Osteoblast (primary cell): ENCODE measurements around the gene PARPBP. TPM values are rescaled to one million over a fixed set of nuclear protein-coding genes. Genes with fewer than 3 reads are reported as not detected.
"Not testable (repeated sequence)": the region's sequence is repeated elsewhere in the genome, so short reads cannot be mapped to it uniquely, and the experiment has no call there.

Source experiments
- DNase-seq: peaks from one replicate; pipeline ENCODE4 v3.0.0; 2011; ENCODE audit warnings: low spot score, mixed read lengths; ENCODE audit not compliant: insufficient read length; ENCODE audit errors: missing footprints
- H2AFZ ChIP-seq: 2 replicates; pipeline ENCODE4 v1.6.0; 2011; ENCODE audit warnings: mild to moderate bottlenecking, low read length
- H3K27ac ChIP-seq: 2 replicates; pipeline ENCODE4 v1.5.1; 2011; ENCODE audit warnings: mild to moderate bottlenecking, low read depth, low read length, moderate library complexity
- H3K27me3 ChIP-seq: 2 replicates; pipeline ENCODE4 v1.6.0; 2012; ENCODE audit warnings: mild to moderate bottlenecking, control low read depth, inconsistent platforms, low read length, moderate library complexity; ENCODE audit not compliant: insufficient read depth
- H3K36me3 ChIP-seq: 2 replicates; pipeline ENCODE4 v1.5.1; 2011; ENCODE audit warnings: mild to moderate bottlenecking, low read length, control low read depth, moderate library complexity; ENCODE audit not compliant: insufficient read depth
- H3K4me1 ChIP-seq: 2 replicates; pipeline ENCODE4 v1.5.1; 2011; ENCODE audit warnings: mild to moderate bottlenecking, low read length, control low read depth, moderate library complexity; ENCODE audit not compliant: insufficient read depth
- H3K4me2 ChIP-seq: 2 replicates; pipeline ENCODE4 v1.6.0; 2011; ENCODE audit warnings: mild to moderate bottlenecking, low read length; ENCODE audit not compliant: insufficient read depth
- H3K4me3 ChIP-seq: fragments of 200-600 bp; sonication (generic); 3 replicates; pipeline ENCODE4 v1.5.1; 2012; ENCODE audit warnings: mild to moderate bottlenecking, low read length, inconsistent platforms; ENCODE audit not compliant: insufficient read depth
- H3K79me2 ChIP-seq: 2 replicates; pipeline ENCODE4 v1.6.0; 2012; ENCODE audit warnings: mild to moderate bottlenecking, low read length, control low read depth, inconsistent platforms; ENCODE audit not compliant: insufficient read depth
- H3K9me3 ChIP-seq: 2 replicates; pipeline ENCODE4 v1.5.1; 2011; ENCODE audit warnings: low read depth, low read length, control low read depth
- H4K20me1 ChIP-seq: 2 replicates; pipeline ENCODE4 v1.6.0; 2012; ENCODE audit warnings: mild to moderate bottlenecking, low read length, control low read depth; ENCODE audit not compliant: insufficient read depth
- small RNA-seq: library from RNA; depleted of rRNA; stranded (forward); fragments of <200 nt; gene quantifications from one replicate; pipeline ENCODE3, GENCODE V24; 2012
- total RNA-seq: library from RNA; depleted of rRNA; stranded (reverse); fragments of >200 nt; gene quantifications from 2 replicates; pipeline ENCODE4 v1.2.3, GENCODE V29; 2012
- TF ChIP-seq, protein P1 (sequence below): IDR thresholded peaks from 2 replicates; pipeline ENCODE4 v1.5.1; 2011; ENCODE audit warnings: mild to moderate bottlenecking, low read depth, low read length, moderate library complexity; ENCODE audit errors: extremely low read depth

Gene PARPBP
- total RNA-seq, 1 donor = 5.8 TPM

DNA sequence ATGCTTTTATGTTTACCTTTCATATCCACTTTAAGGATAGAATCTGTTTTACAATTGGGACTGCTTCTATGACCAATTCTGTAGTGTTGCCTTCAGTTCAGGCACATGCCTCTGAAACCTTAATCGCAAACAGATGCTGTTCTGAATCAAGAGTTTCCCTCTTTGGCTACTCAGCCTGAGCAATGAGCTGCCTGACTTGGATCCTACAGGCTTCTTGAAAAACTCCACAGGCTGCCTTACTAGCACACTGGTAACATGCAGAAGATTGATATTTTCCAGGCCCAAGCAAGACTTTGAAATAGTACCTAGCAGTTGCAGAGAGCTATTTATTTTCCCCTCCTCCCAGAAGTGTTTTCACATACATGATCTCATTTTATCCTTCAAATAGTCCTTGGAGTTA is 112.5 kb downstream of the PARPBP start:
- Histone ChIP-seq H3K4me1 (no peaks in the 10 kb centered on the region), H3K27me3 (no peaks in the 10 kb centered on the region), H3K79me2 (no peaks in the 10 kb centered on the region), H3K36me3 (no peaks in the 10 kb centered on the region), H3K9me3 (no peaks in the 10 kb centered on the region), H3K4me3 (no peak overlapping the region), H3K4me2 (no peak overlapping the region), H2AFZ (no peak overlapping the region), H4K20me1 (no peaks in the 10 kb centered on the region), H3K27ac (no peak overlapping the region)
- no peak for DNase-seq
- TF ChIP-seq, protein P1, sequence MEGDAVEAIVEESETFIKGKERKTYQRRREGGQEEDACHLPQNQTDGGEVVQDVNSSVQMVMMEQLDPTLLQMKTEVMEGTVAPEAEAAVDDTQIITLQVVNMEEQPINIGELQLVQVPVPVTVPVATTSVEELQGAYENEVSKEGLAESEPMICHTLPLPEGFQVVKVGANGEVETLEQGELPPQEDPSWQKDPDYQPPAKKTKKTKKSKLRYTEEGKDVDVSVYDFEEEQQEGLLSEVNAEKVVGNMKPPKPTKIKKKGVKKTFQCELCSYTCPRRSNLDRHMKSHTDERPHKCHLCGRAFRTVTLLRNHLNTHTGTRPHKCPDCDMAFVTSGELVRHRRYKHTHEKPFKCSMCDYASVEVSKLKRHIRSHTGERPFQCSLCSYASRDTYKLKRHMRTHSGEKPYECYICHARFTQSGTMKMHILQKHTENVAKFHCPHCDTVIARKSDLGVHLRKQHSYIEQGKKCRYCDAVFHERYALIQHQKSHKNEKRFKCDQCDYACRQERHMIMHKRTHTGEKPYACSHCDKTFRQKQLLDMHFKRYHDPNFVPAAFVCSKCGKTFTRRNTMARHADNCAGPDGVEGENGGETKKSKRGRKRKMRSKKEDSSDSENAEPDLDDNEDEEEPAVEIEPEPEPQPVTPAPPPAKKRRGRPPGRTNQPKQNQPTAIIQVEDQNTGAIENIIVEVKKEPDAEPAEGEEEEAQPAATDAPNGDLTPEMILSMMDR = no peak

DNA sequence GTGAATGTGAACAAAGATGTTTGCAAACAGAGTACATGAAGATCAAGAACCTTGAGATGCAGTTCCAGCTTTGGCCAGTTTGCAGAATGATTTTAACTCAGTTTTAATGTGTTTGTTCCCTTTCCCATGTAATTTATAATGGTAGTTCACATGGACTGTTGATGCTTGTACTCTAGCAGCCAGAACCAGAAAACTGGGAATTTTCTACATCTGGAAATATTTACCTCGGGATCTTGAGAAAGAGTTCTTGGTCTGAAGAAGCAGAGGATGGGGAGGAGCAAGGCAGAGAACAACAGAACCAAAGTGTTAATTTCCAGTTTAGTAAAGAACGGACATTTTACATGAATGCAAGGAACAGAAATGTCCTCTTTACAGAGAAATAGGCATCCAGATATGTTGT is 114.6 kb downstream of the PARPBP start:
- no peaks in the 10 kb centered on the region for H3K27me3 ChIP-seq
- H3K27ac ChIP-seq = no peak overlapping the region
- H3K9me3 ChIP-seq = no peaks in the 10 kb centered on the region
- no peaks in the 10 kb centered on the region for H3K4me1 ChIP-seq
- H4K20me1 ChIP-seq = no peaks in the 10 kb centered on the region
- no peak for DNase-seq
- H2AFZ ChIP-seq = no peak overlapping the region
- TF ChIP-seq, protein P1 = no peak
- no peak overlapping the region for H3K4me3 ChIP-seq
- no peaks in the 10 kb centered on the region for H3K36me3 ChIP-seq
- H3K4me2 ChIP-seq = no peak overlapping the region
- H3K79me2 ChIP-seq = no peaks in the 10 kb centered on the region

DNA sequence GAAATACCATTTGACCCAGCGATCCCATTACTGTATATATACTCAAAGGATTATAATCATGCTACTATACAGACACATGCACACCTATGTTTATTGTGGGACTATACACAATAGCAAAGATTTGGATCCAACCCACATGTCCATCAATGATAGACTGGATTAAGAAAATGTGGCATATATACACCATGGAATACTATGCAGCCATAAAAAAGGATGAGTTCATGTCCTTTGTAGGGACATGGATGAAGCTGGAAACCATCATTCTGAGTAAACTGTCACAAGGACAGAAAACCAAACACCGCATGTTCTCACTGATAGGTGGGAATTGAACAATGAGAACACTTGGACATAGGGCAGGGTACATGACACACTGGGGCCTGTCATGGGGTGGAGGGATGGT is 120.9 kb downstream of the PARPBP start:
- not testable (repeated sequence) for DNase-seq, H3K36me3 ChIP-seq, H3K4me2 ChIP-seq, H4K20me1 ChIP-seq, H3K27ac ChIP-seq, H3K4me3 ChIP-seq, H3K27me3 ChIP-seq, H3K79me2 ChIP-seq, H3K9me3 ChIP-seq, H3K4me1 ChIP-seq, H2AFZ ChIP-seq

Small RNAs within 50 kb of the gene (small RNA-seq; reads per million reads assigned to genes)
- gene RN7SL793P = not detected

Other genes with a start within 250 kb of the PARPBP start
- gene DRAM1, start 242.6 kb upstream of the PARPBP start, total RNA-seq = 141 and 150 TPM in 2 replicates
- gene WASHC3, start 58.2 kb upstream of the PARPBP start, total RNA-seq = 113 and 136 TPM in 2 replicates
- 24.6 and 25.3 TPM in 2 replicates for gene NUP37, start 69 bp upstream of the PARPBP start, total RNA-seq
- gene PMCH, start 77.7 kb downstream of the PARPBP start, total RNA-seq = not detected in 2 replicates